ENCODE data around the gene ELOVL1. TPM values are rescaled to one million over a fixed set of nuclear protein-coding genes. Genes with fewer than 3 reads are reported as not detected.

The ELOVL1 gene
- total and polyA plus RNA-seq, 2 of the 13 experiments (the other 11 are each of a cell fraction or from before 2014, with no cell fraction given), result 55.2 to 77.4 TPM

DNA sequence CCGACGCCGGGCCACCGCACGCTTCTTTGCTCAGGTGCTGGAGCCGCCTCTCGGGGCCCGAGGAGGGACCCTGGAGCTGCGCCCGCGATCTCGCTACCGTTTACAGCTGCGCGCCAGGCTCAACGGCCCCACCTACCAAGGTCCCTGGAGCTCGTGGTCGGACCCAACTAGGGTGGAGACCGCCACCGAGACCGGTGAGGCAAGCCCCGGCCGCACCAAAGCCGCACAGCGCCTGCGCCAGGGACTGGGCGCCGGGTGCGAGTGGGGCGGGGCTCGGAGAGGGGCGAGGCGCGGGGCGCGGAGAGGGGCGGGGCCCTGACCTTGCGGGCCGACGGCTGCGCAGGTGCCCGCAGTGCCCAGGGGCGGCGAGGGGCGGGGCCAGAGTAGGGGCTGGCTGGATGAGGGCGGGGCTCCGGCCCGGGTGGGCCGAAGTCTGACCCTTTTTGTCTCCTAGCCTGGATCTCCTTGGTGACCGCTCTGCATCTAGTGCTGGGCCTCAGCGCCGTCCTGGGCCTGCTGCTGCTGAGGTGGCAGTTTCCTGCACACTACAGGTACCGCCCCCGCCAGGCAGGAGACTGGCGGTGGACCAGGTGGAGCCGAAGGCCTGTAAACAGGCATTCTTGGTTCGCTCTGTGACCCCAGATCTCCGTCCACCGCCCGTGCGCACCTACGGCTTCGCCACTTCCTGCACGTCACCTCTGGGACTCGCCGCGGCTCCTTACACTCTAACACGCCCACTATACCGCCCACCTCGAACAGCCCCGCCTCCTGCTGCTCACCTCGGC lies 18.8 kb downstream of the ELOVL1 start (continued):
- no peak; the same call in 1 of the 2 replicates for TF ChIP-seq ZNF33B (CRISPR knock-in tag; IDR thresholded peaks at IDR 0.05)
- TF ChIP-seq HIVEP1 (CRISPR knock-in tag; IDR thresholded peaks at IDR 0.05), result no peak
- TF ChIP-seq ZNF552 (CRISPR knock-in tag; IDR thresholded peaks at IDR 0.05; ENCODE audit: borderline replicate concordance), result peak; percentile 64; the same call in 1 of the 2 replicates
- TF ChIP-seq THAP9 (CRISPR knock-in tag; IDR thresholded peaks at IDR 0.05; ENCODE audit: borderline replicate concordance), result no peak
- no peak for TF ChIP-seq FIP1L1 (IDR thresholded peaks at IDR 0.05; ENCODE audit: borderline replicate concordance, insufficient read depth, low read depth, low read length)
- no peak for TF ChIP-seq DNMT3B (CRISPR knock-in tag; conservative IDR thresholded peaks at IDR 0.05)
- 0 out of 2 replicates have a peak, but pooled peaks have one; percentile 74 for TF ChIP-seq NAIF1 (CRISPR knock-in tag; IDR thresholded peaks at IDR 0.05; ENCODE audit: borderline replicate concordance)
- TF ChIP-seq ZNF770 (CRISPR knock-in tag; IDR thresholded peaks at IDR 0.05), result no peak
- TF ChIP-seq CEBPB (IDR thresholded peaks at IDR 0.05; ENCODE audit: borderline replicate concordance, low read depth, low read length), result peak; percentile 74
- peak; percentile 48; the same call in 1 of the 2 replicates for TF ChIP-seq RARA (CRISPR knock-in tag; IDR thresholded peaks at IDR 0.05)
- peak; percentile 73; the same call in 1 of the 2 replicates for TF ChIP-seq CSRNP1 (CRISPR knock-in tag; IDR thresholded peaks at IDR 0.05)
- no peak for TF ChIP-seq EED (CRISPR knock-in tag; IDR thresholded peaks at IDR 0.05)
- TF ChIP-seq KLF15 (CRISPR knock-in tag; IDR thresholded peaks at IDR 0.05; ENCODE audit: borderline replicate concordance), result no peak
- TF ChIP-seq THAP8 (CRISPR knock-in tag; IDR thresholded peaks at IDR 0.05; ENCODE audit: borderline replicate concordance), result no peak
- 0 out of 4 replicates have a peak, but pooled peaks of 1 of the 2 experiments have one; percentile 5 for TF ChIP-seq EP300 (IDR thresholded peaks at IDR 0.05; ENCODE audit: low read depth in 2 of 2, low read length in 2 of 2)
- no peak for TF ChIP-seq EP300 (CRISPR knock-in tag; IDR thresholded peaks at IDR 0.05; ENCODE audit: borderline replicate concordance)
- no peak for TF ChIP-seq ZNF891 (CRISPR knock-in tag; IDR thresholded peaks at IDR 0.05)
- no peak; the same call in 1 of the 2 replicates for TF ChIP-seq REXO4 (CRISPR knock-in tag; IDR thresholded peaks at IDR 0.05; ENCODE audit: borderline replicate concordance)
- peak; percentile 28; the same call in 1 of the 2 replicates for TF ChIP-seq KMT2B (CRISPR knock-in tag; IDR thresholded peaks at IDR 0.05)
- no peak for TF ChIP-seq ZFP36 (IDR thresholded peaks at IDR 0.05; ENCODE audit: borderline replicate concordance, low read depth, low read length, partially characterized antibody)
- no peak for TF ChIP-seq ZNF841 (CRISPR knock-in tag; IDR thresholded peaks at IDR 0.05; ENCODE audit: borderline replicate concordance)
